ENCODE measurements around the gene SEC23B.

SEC23B gene

DNA sequence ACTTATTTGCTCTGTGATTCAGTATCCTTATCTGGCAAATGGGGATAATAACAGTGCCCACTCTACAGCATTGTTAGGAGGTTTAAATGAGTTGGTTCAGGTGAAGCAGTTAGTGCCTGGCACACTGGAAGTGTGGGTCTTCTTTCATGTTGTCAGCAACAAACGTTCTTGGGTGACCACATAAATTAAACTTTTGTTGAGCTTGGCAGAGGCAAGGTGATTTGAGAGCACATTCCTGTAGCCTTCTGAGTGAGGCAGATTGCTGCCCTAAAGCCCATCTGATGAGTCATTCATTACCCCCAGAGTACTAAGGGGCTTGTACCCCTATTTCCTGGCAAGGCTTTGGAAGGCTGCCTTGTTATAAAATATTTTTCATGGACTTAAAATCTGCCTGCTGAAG, 25.8 kb downstream of the SEC23B start:
- no peak for TF ChIP-seq JUND (IDR thresholded peaks at IDR 0.05; ENCODE audit: low read depth)
- in situ Hi-C loops (cut with HindIII; ENCODE audit: low pct_unique_long_range_greater_than_20kb, low sequenced_read_pairs) = no loop called here
- DNase-seq (ENCODE audit: low read depth in 1 of 2, low spot score in 1 of 2) = no peak

DNA sequence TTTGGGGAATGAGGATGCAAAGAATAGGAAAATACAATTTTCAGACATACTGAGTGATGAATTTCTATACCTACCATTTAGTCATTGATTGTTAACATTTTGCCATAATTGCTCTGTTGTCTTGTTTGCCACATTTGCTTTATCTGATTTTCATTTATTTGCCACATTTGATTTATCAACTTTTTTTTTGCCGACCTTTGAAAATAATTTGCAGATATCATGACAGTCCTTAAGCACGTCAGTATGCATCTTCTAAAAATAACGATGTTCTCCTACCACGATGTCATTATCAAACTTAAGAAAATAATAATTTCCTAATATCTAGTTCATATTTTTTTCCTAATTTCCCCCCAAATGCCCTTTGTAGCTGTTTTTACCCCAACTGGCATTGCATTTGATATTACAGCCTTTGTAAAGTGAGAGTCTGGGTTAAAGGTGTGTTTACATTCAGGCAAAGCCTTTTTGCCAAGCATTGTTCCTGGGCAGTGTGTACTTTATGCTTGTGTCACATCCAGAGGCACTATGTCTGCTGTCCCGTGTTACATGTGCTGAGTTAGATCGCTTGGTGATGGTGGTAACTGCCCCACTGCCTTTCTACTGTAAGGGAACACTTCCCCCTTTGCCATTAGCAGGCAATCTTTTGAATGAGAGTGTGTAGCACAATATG, 26.4 kb downstream of the SEC23B start:
- TF ChIP-seq JUND (IDR thresholded peaks at IDR 0.05; ENCODE audit: low read depth) = no peak
- in situ Hi-C loops (cut with HindIII; ENCODE audit: low pct_unique_long_range_greater_than_20kb, low sequenced_read_pairs) = no loop called here
- DNase-seq (ENCODE audit: low read depth in 1 of 2, low spot score in 1 of 2) = no peak

DNA sequence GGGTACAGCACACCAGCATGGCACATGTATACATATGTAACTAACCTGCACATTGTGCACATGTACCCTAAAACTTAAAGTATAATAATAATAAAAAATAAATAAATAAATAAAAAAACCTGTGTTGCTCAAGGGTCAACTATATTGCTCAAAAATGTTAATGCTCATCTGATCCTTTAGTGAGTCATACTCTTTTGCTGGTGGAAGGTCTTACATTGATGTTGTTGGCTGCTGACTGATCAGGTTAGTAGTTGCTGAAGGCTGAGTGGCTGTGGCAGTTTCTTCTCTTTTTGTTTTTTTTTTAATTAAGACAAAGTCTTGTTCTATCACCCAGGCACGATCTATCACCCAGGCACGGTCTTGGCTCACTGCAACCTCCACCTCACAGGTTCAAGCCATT, 29.9 kb downstream of the SEC23B start:
- no peak for TF ChIP-seq JUND (IDR thresholded peaks at IDR 0.05; ENCODE audit: low read depth)
- no peak for DNase-seq (ENCODE audit: low read depth in 1 of 2, low spot score in 1 of 2)
- in situ Hi-C loops (cut with HindIII; ENCODE audit: low pct_unique_long_range_greater_than_20kb, low sequenced_read_pairs) = no loop called here

DNA sequence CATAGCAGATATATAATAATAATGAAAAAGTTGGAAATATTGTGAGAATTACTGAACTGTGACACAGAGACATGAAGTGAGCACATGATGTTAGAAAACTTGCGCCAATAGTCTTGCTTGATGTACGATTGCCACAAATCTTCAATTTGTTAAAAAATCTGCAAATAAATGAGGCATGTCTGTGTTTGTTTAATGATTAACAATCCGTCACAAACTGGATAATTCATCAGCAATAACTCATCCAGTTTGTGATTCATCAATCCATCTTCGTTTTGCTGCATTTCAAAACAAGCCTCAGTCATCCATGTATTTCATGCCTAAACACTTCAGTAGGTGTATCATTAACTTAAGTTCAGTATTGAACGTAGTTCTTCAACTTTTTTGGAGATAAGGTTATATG, 34.0 kb downstream of the SEC23B start:
- DNase-seq (ENCODE audit: low read depth in 1 of 2, low spot score in 1 of 2) = no peak
- in situ Hi-C loops (cut with HindIII; ENCODE audit: low pct_unique_long_range_greater_than_20kb, low sequenced_read_pairs) = no loop called here
- no peak for TF ChIP-seq JUND (IDR thresholded peaks at IDR 0.05; ENCODE audit: low read depth)

DNA sequence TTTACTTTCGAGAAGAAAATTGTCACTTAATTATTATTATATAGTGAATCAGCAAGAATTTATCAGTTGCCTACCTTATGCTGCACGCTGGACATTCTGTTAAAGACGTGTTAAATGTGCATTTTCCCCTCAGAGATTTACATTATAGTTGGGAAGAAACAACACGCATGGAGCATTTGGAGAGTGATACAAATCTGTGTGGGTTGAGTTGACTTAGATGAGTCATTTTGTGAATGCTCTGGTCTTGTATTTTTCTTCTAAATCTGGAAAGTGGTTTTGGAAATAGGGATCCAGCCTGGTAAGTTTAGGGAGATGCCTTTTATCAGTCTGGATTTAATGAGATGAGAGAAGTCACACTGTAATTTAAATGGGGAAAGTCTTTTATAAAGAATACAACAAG, 35.5 kb downstream of the SEC23B start:
- DNase-seq (ENCODE audit: low read depth in 1 of 2, low spot score in 1 of 2) = no peak
- in situ Hi-C loops (cut with HindIII; ENCODE audit: low pct_unique_long_range_greater_than_20kb, low sequenced_read_pairs) = no loop called here
- TF ChIP-seq JUND (IDR thresholded peaks at IDR 0.05; ENCODE audit: low read depth) = no peak

DNA sequence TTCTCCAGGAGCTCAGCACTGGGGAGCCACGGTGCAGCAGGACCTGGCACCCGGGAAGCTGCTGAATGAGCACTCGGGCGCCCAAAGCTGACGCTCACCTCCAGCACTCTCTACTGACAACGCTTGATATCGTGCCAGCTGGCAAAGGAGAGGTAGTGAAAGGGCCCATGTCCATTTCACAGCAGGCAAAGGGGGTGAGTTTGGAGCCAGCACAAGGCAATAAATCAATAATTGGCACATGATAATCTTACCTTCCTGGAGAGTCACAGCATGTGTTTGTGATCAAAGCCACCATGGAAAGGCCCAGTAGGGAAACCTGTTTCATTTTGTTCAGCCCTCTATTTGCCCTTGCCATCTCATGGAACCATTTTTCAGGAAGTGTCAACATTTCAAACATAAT, 36.2 kb downstream of the SEC23B start:
- in situ Hi-C loops (cut with HindIII; ENCODE audit: low pct_unique_long_range_greater_than_20kb, low sequenced_read_pairs) = no loop called here
- no peak for TF ChIP-seq JUND (IDR thresholded peaks at IDR 0.05; ENCODE audit: low read depth)
- no peak for DNase-seq (ENCODE audit: low read depth in 1 of 2, low spot score in 1 of 2)

DNA sequence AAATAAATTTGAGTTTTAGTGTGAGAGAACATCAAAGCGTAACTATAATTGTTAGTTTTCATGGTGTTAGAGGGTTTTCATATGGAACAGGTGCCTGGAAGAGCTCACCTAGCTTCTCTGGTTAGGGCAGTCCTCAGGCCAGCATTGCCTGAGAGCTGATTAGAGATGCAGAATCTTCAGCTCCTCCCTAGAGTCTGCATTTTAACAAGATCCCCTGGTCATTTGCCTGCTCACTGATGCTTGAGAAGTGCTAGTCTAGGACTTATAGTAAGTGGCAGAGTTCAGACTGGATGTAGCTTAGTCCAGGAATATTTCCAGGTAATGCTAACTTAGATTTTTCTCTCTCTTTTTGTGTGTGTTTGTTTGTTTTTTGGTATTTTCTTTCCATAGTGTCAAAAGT, 37.8 kb downstream of the SEC23B start:
- TF ChIP-seq JUND (IDR thresholded peaks at IDR 0.05; ENCODE audit: low read depth) = no peak
- DNase-seq (ENCODE audit: low read depth in 1 of 2, low spot score in 1 of 2) = no peak
- in situ Hi-C loops (cut with HindIII; ENCODE audit: low pct_unique_long_range_greater_than_20kb, low sequenced_read_pairs) = no loop called here

DNA sequence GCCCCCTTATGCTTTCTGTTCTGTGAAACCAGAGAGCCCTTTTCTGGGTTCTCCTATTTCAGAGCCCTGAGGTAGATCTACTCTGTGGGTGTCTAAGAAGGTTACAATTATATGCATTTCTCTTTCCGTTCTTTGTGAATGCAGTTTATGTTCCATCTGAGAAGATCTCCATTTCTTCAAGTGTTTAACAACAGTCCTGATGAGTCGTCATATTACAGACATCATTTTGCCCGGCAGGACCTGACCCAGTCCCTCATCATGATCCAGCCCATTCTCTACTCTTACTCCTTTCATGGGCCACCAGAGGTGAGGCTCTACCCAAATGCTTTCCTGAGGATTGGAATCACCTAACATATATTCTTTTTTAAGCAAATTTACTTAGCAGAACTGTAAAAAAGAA, 40.7 kb downstream of the SEC23B start:
- DNase-seq (ENCODE audit: low read depth in 1 of 2, low spot score in 1 of 2) = no peak

DNA sequence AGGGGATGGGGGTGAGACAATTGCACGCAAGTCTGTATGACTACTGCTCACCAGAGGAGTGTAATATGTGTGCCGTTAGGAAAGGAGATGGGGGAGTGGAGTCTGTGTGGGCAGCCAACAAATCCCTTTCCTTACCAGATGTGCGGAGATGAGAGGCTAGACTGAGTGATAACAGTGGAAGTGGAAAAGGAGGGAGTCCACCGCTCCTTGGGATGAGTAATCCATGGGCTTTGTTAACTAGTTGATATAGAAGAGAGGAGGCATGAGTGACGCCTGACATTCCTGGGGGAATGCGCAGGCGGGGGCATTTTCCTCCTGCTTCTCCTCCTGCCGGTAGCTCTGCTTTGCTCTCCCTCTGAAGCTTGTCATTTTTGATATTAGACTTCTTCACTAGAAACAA, 46.0 kb downstream of the SEC23B start:
- in situ Hi-C loops (cut with HindIII; ENCODE audit: low pct_unique_long_range_greater_than_20kb, low sequenced_read_pairs) = no loop called here
- no peak for DNase-seq (ENCODE audit: low read depth in 1 of 2, low spot score in 1 of 2)
- TF ChIP-seq JUND (IDR thresholded peaks at IDR 0.05; ENCODE audit: low read depth) = no peak

More for the DNA sequence above, 40.7 kb downstream of the SEC23B start:
- TF ChIP-seq JUND (IDR thresholded peaks at IDR 0.05; ENCODE audit: low read depth) = no peak
- in situ Hi-C loops (cut with HindIII; ENCODE audit: low pct_unique_long_range_greater_than_20kb, low sequenced_read_pairs) = no loop called here

DNA sequence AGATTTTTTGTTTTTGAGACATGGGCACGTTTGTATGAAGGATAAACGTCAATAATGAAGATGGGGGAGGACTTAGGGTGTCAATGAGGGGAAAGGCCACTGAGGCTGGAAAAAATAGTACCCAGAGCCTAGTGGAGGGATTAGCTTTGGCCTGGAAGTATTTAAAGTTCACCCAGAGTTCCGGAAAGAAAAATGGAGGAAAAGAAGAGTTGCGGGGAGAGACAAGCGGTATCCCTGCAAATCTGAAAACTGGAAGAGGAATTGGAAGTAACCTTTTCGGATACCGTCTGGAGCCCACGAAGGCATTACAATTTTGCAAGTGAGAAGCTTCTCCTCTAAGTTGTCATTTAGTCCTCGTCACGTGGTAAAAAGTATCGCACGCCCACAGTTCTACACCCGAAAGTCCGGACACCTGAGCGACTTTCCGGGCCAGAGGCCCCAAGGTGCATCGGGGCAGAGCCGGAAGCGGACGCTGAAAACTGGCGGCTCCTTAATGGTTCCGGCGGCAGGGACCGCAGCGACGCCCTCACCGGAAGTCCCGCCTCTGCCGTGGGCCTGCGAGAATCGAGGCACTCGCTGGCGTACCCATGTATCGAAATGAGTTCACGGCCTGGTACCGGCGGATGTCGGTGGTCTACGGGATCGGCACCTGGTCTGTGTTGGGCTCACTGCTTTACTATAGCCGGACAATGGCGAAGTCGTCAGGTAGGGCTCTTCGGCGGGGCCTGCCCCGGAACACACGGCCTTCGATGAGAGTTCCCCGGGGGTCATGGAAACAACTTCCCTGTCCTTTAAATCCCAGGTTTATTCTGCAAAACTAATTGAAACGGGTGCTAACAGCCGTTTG, 59.4 kb downstream of the SEC23B start, which contains the start of gene SMIM26:
TSS of gene SMIM26 (plus strand) at position 541 of the 847 bp plus-strand sequence. CDS start at position 588, 47 bp downstream.
- no peak for TF ChIP-seq JUND (IDR thresholded peaks at IDR 0.05; ENCODE audit: low read depth)
- peak; percentile 86 to 97 for DNase-seq (ENCODE audit: low read depth in 1 of 2, low spot score in 1 of 2)
- in situ Hi-C loops (cut with HindIII; ENCODE audit: low pct_unique_long_range_greater_than_20kb, low sequenced_read_pairs) = no loop called here

DNA sequence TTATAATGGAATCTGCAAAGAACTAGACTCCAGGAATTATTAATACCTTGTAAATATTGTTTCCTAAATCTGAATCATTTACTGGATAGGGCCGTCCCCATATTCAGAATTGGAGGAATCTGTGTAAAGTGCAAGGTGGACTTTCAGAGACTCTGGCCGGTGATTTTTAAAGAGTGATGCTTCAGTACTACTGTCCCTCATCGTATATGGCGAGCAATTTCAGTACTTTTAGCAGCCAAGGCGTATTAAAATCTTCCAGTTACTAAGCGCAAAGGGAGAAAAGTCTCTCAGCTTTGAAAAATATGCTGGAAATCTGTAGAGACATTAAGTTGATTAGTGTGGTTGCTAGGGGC, 60.0 kb downstream of the SEC23B start:
- in situ Hi-C loops (cut with HindIII; ENCODE audit: low pct_unique_long_range_greater_than_20kb, low sequenced_read_pairs) = no loop called here
- no peak for TF ChIP-seq JUND (IDR thresholded peaks at IDR 0.05; ENCODE audit: low read depth)
- no peak for DNase-seq (ENCODE audit: low read depth in 1 of 2, low spot score in 1 of 2)

DNA sequence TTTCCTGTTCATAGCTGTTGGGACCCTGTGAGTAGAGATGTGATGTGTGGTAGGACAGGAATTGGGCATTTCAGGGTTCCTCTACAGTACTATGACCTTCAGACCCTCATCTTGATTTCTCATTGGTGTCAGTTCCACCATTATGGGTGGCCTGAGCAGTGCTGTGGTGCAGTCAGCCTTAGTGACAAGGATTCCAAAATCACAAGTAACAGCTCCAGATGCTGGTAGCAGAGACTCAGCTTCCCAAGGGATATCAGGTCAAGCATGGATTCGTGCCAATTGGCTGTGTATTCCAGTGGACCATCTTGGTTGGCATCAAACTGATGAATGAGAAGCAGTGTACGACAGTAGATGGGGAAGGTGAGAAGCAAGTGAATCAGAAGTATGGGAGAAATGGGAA, 63.3 kb downstream of the SEC23B start:
- in situ Hi-C loops (cut with HindIII; ENCODE audit: low pct_unique_long_range_greater_than_20kb, low sequenced_read_pairs) = no loop called here
- no peak for TF ChIP-seq JUND (IDR thresholded peaks at IDR 0.05; ENCODE audit: low read depth)
- no peak for DNase-seq (ENCODE audit: low read depth in 1 of 2, low spot score in 1 of 2)

DNA sequence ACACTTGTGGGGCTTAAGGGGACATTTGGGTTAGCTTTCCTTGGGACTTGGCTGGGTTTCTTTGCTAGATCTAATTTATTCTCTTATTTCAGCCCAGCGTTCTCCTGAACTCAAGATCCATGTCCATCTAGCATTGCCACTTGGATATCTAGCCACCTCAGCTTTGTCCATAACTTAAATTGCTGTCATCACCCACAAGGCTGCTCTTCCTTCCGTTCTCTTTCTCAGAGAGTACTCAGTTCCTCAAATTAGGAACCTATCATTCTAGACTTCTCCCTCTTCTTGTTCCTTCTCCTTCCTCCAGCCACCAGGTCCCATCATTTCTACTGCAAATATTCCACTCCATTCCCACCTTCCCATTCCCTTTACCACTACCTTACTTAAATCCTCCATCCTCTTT, 63.8 kb downstream of the SEC23B start:
- DNase-seq (ENCODE audit: low read depth in 1 of 2, low spot score in 1 of 2) = no peak
- in situ Hi-C loops (cut with HindIII; ENCODE audit: low pct_unique_long_range_greater_than_20kb, low sequenced_read_pairs) = no loop called here

More for the DNA sequence above, 63.8 kb downstream of the SEC23B start:
- TF ChIP-seq JUND (IDR thresholded peaks at IDR 0.05; ENCODE audit: low read depth) = no peak

Measured in T47D (cell line).